ENCODE measurements around the gene EIF3J.

DNA sequence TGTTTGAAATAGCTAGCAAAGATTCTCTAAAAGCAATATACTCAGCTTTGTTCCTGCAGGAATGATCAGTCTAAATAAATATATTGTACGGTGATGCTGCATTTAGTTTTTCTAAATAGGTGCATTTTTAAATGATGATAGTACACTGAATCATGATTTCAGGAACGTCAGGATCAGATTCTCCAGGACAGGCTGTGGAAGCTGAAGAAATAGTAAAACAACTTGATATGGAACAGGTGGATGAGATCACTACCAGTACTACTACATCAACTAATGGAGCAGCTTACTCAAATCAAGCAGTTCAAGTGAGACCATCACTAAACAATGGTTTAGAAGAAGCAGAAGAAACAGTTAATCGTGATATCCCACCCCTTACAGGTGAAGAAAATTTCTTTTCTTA, 46.3 kb upstream of the EIF3J start:
- TF ChIP-seq POLR2A (IDR thresholded peaks at IDR 0.05) = no peak
- TF ChIP-seq, protein P1, sequence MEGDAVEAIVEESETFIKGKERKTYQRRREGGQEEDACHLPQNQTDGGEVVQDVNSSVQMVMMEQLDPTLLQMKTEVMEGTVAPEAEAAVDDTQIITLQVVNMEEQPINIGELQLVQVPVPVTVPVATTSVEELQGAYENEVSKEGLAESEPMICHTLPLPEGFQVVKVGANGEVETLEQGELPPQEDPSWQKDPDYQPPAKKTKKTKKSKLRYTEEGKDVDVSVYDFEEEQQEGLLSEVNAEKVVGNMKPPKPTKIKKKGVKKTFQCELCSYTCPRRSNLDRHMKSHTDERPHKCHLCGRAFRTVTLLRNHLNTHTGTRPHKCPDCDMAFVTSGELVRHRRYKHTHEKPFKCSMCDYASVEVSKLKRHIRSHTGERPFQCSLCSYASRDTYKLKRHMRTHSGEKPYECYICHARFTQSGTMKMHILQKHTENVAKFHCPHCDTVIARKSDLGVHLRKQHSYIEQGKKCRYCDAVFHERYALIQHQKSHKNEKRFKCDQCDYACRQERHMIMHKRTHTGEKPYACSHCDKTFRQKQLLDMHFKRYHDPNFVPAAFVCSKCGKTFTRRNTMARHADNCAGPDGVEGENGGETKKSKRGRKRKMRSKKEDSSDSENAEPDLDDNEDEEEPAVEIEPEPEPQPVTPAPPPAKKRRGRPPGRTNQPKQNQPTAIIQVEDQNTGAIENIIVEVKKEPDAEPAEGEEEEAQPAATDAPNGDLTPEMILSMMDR (IDR thresholded peaks at IDR 0.05) = no peak
